Measurements from ENCODE around the gene HTR2B.
"Not testable (repeated sequence)": the region's sequence is repeated elsewhere in the genome, so short reads cannot be mapped to it uniquely, and the experiment has no call there.

HTR2B gene

DNA sequence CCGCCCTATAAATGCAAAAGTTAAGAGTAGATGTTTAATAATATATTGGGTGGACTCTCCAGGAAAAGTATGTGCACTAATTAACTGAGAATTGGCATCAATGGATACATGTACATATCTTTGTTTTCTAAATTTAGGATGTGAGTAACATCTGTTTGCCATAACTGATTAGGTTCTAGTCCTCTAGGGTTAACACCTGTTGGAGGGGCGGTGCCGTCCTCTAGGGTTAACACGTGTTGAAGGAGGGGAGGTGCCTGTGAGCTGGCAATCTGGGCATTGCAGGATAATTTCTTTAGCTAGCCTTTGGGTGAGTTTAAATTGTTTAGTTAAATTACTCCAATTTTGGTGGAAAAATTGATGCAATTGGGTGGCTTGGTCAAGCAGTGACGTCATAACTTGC lies 30.9 kb downstream of the HTR2B start:
- DNase-seq (ENCODE audit: low read depth in 2 of 2), result no peak

DNA sequence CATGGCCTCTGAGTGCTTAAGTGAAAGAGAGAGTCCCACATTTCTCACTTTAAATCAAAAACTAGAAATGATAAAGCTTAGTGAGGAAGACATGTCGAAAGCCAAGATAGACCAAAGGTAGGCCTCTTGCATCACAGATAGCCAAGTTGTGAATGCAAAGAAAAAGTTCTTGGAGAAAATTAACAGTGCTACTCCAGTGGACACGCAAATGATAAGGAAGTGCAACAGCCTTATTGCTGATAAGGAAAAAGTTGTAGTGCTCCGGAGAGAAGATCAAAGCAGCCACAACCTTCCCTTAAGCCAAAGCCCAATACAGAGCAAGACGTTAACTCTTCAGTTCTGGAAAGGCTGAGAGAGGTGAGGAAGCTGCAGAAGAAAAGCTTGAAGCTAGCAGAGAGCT lies 36.1 kb downstream of the HTR2B start:
- no peak for DNase-seq (ENCODE audit: low read depth in 2 of 2)

DNA sequence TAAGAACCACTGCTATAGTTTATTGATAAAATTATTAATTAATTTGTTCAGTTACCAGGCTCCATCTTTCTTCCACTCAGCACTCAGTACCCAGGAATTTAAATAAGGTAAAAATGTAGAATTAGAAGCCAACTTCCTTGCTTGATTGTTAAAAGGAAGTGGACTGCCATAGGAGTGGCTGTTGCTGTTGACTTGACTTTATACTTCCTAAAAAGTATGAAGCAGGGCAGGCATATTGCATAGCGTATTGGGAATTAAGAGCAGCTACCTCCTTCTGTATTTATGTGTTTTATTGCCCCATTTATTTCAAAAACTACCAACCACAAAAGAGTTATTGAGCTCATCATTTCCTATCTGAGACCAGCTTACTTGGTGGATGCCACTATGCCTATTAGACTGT lies 40.3 kb downstream of the HTR2B start:
- DNase-seq (ENCODE audit: low read depth in 2 of 2), result no peak

DNA sequence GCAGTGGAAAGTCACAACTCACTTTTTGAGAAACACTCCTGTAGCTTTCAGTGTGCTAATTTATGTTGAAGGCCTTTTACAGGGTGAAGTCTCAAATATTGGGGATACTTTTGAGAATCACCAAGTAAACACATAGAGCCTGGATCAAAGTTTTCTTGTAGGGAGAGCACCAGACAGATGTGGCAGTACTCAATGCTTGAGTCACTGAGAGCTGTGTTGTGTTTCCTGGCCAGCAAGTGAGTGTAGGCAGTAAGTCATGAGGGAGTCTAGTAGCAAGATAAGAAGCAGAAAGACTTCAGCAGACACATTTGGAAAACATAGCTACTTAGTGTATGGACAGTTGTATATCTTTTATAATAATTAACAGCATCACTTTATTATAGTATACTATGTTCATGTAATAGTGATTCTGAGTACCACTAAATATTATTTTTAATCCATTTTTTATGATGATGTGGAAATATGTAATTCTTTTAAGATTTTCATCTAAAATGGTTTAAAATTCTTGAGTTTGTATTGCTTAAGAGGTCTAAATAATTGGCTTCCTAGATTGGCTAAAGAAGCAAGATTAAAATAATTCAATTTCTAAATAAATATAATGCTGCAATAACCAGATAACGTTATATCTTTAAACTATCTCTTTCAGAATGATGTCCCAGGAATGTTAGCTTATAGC lies 55.3 kb downstream of the HTR2B start:
- DNase-seq (ENCODE audit: low read depth in 2 of 2), result no peak

DNA sequence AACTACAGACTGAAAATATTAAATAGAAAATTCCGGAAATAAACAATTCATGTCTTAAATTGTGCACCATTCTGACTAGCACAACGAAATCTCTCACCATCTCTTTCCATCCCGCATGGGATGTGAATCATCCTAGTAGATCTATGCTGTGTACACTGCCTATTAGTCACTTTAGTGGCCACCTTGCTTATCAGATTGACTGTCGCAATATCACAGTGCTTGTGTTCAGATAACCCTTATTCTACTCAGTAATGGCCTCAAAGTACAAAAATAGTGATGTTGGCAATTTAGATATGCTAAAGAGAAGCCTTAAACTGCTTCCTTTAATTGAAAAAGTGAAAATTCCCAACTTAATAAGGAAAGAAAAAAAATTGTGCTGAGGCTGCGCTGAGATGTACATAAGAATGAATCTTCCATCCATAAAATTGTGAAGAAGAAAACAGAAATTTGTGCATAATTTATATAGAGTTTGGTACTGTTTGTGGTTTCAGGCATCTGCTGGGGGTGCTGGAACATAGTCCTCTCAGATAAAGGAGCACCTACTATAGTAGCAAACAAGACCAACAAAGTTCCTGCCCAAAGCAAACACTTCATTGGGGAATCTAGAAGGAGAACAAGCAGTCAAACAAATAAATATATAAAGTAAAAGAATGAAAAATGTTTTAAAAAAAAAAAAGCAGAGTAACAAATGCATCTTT lies 56.2 kb downstream of the HTR2B start:
- DNase-seq (ENCODE audit: low read depth in 2 of 2), result no peak

DNA sequence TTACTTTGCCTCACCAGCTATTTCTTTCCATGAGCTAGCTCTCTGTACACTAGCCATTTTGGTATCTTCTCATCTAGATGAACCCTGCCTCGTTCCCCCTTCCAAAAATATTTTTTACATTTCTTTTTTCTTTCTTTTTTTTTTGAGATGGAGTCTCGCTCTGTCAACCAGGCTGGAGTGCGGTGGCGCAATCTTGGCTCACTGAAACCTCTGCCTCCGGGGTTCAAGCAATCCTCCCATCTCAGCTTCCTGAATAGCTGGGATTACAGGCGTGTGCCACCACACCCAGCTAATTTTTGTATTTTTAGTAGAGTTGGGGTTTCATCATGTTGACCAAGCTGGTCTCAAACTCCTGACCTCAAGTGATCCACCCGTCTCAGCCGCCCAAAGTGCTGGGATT lies 57.3 kb downstream of the HTR2B start:
- not testable (repeated sequence) for DNase-seq (ENCODE audit: low read depth in 2 of 2)

DNA sequence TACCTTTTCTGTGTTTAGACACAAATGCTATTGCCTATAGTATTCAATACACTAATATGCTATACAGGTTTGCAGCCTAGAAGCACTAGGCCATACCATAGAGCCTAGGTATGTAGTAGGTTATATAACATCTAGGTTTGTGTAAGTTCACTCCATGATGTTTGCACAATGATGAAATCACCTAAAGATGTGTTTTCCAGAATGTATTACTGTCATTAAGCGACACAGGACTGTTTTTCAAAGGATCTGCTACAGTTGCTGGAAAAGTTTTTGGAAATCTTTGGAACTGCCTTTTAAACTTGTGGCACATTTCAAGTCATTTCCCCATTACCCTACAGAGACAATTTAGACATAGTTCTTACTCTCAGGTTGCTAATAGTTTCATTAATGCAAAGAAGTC lies 58.9 kb downstream of the HTR2B start:
- no peak for DNase-seq (ENCODE audit: low read depth in 2 of 2)

DNA sequence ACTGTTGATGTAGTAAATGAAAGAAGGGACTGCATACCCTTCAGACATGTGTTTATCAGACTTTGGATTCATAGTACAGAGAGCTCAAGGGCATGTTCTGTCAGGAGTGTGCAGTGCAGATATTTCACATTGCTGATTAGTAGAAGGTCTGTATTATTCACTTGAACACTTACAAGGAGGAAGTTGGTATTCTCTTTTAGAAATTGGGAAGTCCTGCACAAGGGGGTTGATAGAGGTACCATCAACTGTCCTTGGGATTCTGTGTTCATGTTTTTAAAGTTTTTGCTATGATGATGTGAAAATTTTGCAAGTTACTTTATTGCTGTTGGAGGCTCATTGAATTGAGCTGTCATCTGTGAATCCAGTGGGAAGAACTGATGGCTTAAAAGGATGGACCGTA lies 61.5 kb downstream of the HTR2B start:
- no peak for DNase-seq (ENCODE audit: low read depth in 2 of 2)

DNA sequence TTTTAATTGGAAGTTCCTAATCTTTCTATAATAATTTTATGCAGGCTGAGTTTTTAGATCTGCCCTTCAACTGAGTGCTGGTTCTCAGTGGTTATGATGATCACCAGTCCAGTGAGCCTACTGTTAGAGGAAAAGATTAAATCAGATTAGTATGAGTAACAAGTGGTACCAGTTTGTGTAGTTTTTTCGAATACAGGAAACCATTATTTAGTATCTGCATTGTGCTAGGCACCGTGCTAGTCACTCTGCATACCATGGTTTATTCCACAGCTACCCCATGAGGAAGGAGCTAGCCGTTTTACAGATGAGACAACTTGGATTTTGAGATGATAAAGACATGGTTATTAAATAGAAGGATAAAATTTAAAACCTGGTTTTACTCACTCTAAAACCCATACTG lies 62.1 kb downstream of the HTR2B start:
- no peak for DNase-seq (ENCODE audit: low read depth in 2 of 2)

DNA sequence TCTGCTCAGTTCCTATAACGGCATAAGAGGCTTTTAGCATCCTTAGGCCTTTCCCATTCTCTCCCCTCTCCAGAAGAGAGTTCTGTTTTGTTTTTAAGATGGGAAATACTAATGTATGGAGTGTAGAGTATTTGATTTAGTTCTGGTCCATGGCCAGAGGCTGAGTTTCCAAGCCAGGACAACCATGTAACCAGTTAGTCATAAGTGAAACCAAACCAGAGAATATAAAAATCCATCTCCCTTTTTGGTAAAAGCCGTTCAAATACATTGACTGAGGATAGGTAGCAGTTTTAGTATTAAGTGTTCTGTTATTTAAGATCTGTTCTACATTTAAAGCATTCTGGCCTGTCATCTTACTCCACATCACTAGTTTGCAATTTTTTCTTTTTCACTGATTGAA lies 65.1 kb downstream of the HTR2B start:
- DNase-seq (ENCODE audit: low read depth in 2 of 2), result no peak

DNA sequence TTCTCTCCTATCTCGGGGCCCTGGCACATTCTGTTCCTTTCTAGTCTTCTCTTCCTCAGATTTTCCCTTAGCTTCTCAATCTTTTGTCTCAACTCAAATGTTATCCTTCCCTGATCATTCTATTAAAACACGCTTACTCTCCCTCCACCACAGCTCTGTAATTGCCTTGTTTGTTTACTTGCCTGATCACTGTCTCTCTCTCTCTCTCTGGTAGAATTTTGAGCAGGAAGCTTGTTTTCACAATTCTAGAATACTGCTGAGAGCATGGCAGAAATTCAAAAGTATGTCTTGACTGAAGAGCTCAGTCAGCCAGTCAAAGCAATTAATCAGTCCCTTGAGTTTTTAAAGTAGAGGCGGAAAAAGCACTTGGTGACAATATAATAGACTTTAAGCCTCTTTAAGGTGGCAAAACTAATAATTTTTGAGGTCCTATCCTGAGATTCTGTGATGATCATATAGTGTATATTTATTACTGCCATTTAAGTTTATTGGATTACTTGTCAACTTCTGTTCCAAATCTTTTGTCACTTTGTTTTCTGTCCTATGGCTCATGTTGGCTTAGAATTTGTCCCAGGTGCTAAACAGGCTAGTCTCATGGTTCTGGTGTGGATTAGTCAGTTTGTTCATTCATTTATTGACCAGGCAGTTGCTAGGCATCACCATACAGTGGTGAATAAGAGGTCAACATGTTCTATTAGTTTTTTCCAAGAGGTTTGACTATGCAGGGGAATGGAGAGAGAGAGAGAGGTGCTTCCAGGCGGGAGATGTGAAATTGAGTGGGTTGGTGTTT lies 65.9 kb downstream of the HTR2B start:
- no peak for DNase-seq (ENCODE audit: low read depth in 2 of 2)

Measured in stimulated activated CD8-positive, alpha-beta memory T cell treated with anti-CD3 and anti-CD28 coated beads, Interleukin-15, amount 100 ng/mL, for 48 hours (primary cell).